Endometrium (tissue), 2 donors: ENCODE data around the gene SLC7A9.
"Not testable (repeated sequence)": the region's sequence is repeated elsewhere in the genome, so short reads cannot be mapped to it uniquely, and the experiment has no call there.

Experiments
- FAIRE-seq: peaks from 2 replicates; lab custom pipeline; 2012; peaks lifted over from hg19 to GRCh38; lab: Jason Lieb, UNC
- donor health status: control.
- donor health status: control.

Gene SLC7A9

GRCh38 chr19:32869369-32869965 lies at the start of gene SLC7A9:
Gene SLC7A9, minus strand, starts transcription at chr19:32869767. Its CDS starts 1,233 bp downstream, at chr19:32868534.
- no peak for FAIRE-seq

DNA sequence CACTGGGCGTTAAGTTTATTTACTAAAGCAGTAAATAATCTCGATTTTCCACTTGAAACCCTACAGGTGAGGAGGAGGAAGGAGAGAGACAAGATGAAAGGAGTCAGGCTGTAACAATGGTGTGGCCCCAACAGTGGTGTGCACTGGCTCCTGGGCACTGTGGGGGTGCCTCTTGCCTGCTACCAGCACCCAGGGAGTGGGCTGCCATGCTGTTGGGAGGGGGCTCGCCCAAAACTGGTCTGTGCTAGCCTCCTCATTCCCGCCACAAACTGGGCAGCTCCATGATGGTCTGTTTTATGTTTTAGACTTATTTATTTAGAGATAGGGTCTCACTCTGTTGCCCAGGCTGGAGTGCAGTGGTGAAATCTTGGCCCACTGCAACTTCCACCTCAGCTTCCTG lies 49.8 kb upstream of the SLC7A9 start:
- no peak for FAIRE-seq

DNA sequence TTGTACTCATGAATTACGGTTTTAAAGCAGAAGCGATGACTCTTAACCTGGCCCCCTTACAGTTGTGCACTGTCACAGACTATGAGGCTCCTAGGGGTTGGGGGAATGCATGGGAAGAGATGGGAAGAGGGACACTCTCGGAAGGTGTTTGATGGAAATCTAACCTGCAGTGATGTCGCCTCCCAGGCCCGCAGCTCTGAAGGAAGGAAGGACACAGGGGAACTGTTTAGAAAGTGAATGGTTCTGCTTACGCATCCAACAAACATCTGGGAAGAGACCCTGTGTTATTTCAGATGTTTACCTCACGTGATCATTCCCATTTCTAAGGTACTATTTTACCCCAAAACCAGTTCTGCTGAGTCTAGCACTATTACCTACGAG lies 48.0 kb upstream of the SLC7A9 start:
- no peak for FAIRE-seq

- no peak for FAIRE-seq
Observed at GRCh38 chr19:32916969-32917615, 47.5 kb upstream of the SLC7A9 start.

DNA sequence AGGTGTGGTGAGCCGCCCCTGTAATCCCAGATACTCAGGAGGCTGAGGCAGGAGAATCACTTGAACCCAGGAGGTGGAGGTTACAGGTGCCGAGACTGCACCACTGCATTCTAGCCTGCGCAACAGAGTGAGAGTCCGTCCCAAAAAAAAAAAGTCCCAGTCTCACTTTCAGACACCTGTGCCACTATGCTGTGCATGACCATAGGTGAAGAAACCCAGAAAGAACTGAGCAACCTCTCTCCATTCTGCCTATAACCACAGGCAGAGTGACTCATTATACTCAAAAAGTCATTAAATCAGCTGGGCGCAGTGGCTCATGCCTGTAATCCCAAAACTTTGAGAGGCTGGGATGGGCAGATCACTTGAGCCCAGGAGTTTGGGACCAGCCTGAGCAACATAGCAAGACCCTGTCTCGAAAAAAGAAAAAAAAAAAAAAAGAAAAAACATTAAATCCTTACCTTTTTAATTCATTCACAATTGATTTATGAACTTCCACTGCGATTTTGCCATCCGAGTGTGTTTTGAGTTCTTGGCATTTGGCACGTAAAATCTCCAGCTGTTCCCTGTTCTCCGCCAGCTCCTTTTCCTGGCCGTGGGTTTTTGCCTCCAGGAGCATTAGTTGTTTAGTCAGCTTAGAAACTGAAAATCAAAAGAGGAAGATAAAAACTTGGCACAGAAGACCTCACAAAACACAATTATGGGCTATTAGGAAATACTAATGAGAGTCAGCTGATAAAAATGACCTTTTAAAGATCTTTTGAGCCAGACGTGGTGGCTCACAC lies 45.5 kb upstream of the SLC7A9 start:
- FAIRE-seq: no peak

DNA sequence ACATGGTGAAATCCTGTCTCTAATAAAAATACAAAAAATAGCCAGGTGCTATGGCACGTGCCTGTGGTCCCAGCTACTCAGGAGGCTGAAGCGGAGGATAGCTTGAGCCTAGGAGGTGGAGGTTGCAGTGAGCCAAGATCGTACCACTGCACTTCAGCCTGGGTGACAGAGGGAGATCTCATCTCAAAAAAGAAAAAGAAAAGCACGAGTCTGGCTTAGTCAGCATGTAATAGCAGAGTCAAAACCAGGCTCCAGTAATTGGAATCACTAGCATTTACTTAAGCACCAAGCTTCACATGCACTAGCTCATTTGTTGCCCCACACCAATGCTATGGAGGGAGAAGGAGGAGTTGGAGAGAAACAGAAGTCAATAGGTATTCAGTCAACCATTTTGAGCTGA lies 41.9 kb upstream of the SLC7A9 start:
- FAIRE-seq: no peak

DNA sequence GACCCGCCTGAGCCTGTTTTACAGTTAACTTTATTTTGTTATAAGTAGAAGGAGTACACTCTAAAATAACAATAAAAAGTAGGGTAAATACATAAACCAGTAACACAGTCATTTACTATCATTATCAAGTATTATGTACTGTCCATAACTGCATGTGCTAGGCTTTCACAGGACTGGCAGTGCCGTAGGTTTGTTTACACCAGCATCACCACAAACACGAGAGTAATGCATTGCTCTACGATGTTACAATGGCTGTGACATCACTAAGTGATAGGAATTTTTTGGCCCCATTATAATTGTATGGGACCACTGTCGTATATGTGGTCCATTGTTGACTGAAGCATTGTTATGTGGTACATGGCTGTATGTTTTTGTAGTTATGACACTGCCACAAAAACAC lies 41.3 kb upstream of the SLC7A9 start:
- FAIRE-seq: no peak

GRCh38 chr19:32910094-32910493 lies 40.5 kb upstream of the SLC7A9 start:
- FAIRE-seq: no peak

DNA sequence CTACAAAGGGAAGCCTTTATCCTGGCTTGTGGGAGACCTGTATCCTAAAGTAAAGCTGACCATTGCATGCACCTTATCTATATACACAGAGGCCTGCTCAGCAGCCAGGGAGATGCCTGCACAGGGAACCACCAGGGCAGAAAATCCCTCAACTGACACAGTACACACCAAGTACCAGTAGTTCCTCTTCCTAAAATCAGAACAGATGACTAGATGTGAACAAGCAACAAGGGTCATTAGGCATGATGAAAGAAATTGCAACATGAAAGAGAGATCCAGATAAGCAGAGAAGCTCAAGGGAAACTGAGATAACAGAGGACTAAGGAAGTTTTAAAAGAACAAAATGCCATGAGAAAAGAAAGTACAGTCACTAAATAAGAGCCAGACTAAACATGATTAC lies 39.7 kb upstream of the SLC7A9 start:
- no peak for FAIRE-seq

DNA sequence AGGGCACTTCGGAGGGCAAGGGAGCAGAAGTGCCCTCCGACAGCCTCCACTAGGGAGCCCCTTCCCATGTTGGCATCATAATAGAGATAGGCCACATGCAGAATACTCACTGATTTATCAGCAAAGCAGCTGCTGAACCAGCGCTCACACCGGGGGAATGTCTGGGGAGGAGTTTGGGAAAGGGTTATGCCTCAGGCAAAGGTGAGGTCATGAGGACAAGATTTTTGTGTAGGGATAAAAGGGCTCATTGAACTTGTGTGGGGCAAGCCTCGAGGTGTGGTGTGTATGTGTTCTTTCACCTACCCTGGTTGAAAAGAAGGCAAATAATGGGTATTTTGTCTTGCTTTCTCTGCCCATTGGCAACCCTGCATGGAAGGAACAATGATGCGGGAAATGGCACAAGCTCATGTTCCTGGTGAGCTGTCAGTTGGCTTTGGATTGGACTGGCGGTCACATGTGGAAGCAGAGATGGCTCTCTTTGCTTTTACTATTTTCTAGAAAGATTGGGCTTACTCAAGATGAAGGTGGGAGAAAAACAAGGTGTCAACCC lies 39.1 kb upstream of the SLC7A9 start:
- no peak for FAIRE-seq

- FAIRE-seq: no peak
Observed at GRCh38 chr19:32902448-32902847, 32.9 kb upstream of the SLC7A9 start.

DNA sequence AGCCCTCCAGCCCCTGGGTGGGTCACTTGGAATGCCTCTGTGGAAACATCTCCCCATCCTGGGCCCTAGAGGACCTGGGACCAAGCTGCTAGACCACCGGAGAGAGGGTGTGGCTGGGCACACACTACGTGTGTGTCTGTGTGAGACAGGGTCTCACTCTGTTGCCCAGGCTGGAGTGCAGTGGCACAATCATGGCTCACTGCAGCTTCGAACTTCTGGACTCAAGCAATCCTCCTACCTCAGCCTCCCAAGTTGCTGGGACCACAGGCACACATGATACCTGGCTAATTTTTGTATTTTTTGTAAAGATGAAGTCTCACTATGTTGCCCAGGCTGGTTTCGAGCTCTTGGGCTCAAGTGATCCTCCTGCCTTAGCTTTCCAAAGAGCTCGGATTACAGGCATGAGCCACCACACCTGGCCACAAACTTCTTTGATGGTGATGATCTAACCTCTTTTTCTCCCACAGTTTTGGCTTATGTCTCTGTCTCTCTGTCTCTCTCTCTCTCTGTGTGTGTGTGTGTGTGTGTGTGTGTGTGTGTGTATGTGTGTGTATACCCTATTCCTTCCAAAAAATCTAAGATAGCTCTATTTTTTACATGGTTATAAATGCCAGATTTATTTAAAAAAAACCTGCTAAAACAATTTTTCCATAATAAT lies 32.1 kb upstream of the SLC7A9 start:
- FAIRE-seq: no peak

GRCh38 chr19:32896516-32897214 lies 27.1 kb upstream of the SLC7A9 start:
- no peak for FAIRE-seq

DNA sequence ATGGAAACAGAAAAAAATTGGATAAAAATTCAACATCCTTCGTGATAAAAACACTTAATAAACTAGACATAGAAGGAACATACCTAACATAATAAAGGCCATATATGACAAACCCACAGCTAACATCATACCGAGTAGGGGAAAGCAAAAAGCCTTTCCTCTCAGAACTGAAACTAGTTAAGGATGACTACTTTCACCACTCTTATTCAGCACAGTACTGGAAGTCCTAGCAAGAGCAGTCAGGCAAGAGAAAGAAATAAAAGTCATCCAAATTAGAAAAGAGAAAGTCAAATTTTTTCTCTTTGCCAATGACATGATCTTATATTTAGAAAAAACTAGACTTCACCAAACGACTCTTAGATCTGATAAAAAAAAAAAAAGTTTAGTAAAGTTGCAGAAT lies 25.8 kb upstream of the SLC7A9 start:
- no peak for FAIRE-seq

DNA sequence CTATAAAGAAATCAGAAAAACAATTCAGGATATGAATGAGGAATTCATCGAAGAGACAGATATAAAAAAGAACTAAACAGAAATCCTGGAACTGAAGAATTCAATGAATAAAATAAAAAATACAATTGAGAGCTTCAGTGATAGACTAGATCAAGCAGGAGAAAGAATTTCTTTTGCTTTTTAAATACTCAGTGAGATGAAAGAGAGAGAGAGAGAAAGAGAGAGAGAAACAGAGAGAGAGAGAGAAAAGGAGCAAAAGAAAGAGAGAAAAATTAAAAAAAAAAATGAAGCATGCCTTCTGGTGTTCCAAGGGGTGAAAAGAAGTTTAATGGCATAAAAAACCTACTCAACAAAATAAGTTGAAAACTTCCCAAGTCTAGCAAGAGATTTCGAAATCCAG lies 22.0 kb upstream of the SLC7A9 start:
- FAIRE-seq: no peak

- FAIRE-seq: no peak
Observed at GRCh38 chr19:32890841-32891240, 21.3 kb upstream of the SLC7A9 start.

DNA sequence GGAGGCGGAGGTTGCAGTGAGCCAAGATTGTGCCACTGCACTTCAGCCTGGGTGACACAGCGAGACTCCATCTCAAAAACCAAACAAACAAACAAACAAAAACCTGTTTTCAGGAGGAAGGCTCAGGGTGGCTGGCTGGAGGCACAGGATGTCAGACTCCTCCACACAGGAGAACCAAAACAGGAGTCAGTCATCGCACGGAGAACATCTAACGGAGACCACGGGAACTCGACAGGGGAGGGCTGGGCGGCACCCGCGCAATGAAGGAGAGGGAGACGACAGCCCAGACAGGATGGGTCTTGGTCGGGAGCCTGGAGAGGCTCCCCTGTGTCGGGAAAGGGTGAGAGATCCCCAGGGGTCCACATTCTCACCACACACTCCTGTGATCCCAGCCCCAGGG lies 20.8 kb upstream of the SLC7A9 start:
- no peak for FAIRE-seq

DNA sequence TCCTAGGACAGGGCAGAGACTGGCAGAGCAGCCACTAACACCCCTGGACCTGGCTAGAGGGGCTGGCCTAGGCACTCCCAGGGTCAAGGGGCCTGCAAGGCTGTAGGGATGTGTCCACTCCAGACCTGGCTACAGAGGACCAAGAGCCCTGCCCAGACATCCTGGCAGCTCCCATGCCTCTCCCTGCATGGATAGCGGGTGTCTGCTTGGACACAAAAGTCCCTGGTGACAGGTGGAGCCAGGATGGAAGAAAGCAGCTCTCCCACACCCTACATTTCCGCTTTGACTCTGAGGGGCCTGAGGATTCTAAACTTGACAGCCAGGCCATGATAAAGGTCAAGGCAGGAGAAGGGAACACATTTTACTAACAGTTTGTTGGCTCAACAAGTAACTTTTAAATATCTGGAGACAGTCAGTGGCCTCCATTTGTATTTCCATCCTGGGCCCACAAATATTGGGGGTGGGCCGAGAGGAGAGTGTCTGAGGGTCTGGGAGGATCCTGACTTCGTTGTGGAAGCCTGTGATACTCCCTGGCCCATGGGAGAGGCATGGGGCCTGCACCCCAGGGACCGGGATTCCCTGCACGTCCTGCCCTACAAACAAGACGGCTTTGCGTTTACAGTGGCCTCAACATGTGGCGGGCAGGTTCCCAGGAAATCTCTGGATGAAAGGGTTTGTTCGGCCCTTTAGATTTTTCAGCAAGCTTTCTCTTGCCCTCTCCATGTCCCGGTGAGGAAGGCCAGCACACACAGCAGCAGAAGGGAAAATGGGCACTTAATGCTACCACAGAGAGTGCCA lies 19.8 kb upstream of the SLC7A9 start:
- no peak for FAIRE-seq

DNA sequence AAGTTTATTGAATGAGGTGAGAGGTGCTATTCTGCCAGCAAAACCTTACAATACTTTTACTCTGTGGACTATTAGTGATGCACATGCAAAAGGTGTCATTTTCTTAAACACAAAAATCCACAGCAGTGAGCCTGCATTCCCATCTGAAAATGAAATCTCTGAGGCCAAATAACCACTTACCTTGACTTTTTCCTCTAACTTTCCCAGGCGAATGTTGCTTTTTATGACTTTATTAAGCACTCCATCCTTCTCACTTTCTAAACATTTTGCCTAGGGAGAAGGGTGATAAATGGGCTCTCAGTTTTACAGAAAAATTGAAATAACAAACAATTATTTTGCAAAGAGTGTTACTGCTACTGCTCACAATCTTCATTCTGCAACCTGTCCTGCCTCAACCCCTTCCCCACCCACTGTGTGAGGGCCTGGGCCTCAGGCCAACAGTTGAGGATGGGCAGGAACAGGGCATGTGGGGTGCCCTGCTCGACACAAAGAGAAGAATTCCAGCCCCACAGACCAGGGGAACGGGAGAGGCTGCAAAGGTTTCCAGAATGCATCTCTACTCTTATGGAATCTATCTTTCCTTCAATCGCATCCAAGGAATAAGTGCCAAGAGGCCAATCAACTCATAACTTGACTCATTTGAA lies 18.1 kb upstream of the SLC7A9 start:
- no peak for FAIRE-seq

GRCh38 chr19:32886241-32886640 lies 16.7 kb upstream of the SLC7A9 start:
- FAIRE-seq: no peak

DNA sequence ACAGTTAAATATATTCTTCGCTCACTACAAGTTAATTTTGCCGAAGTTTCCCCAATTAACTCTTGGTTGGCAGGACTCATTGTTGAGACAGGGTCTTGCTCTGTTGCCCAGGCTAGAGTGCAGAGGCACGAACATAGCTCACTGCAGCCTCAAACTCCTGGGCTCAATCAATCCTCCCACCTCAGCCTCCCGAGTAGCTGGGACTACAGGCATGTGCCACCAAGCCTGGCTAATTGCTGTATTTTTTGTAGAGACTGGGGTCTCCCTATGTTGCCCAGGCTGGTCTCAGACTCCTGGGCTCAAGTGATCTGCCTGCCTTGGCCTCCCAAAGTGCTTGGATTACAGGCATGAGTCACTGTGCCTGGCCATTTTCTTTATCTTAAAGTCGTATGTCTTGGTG lies 15.7 kb upstream of the SLC7A9 start:
- FAIRE-seq: not testable (repeated sequence)
